Pulmonary artery endothelial cell (primary cell): ENCODE results near the gene SPEM3. TPM values are rescaled to one million over a fixed set of nuclear protein-coding genes. Genes with fewer than 3 reads are reported as not detected.

Source experiments
- DNase-seq: peaks from one replicate; pipeline ENCODE4 v3.0.0-alpha.2; 2011; ENCODE audit warnings: low read depth, low spot score
- total RNA-seq: library from RNA; depleted of rRNA; stranded (reverse); fragments of >200 nt; gene quantifications from 2 replicates; pipeline ENCODE4 v1.2.3, GENCODE V29; 2014

Gene SPEM3
- total RNA-seq, 1 donor from 2014 or later: not detected

GRCh38 chr17:7421186-7421585 is 7.5 kb upstream of the SPEM3 start:
- no peak for DNase-seq

- DNase-seq: no peak
These were observed 5.0 kb upstream of the SPEM3 start for GRCh38 chr17:7423679-7424078.

GRCh38 chr17:7425316-7425715 is 3.3 kb upstream of the SPEM3 start, which contains the start of gene SPEM2:
Gene SPEM2 (plus strand): TSS chr17:7425616. CDS start chr17:7425689, 73 bp downstream.
- DNase-seq: no peak

GRCh38 chr17:7425756-7426155 is 2.9 kb upstream of the SPEM3 start:
- DNase-seq: no peak

- no peak for DNase-seq
These were observed 2.3 kb upstream of the SPEM3 start for GRCh38 chr17:7426203-7426863.

- no peak for DNase-seq
These were observed 1.7 kb upstream of the SPEM3 start for GRCh38 chr17:7426896-7427489.

GRCh38 chr17:7427549-7427948 is 1.1 kb upstream of the SPEM3 start:
- no peak for DNase-seq

- no peak for DNase-seq
These were observed 1.1 kb downstream of the SPEM3 start for GRCh38 chr17:7429722-7430121.

- DNase-seq: no peak
These were observed 2.6 kb downstream of the SPEM3 start for GRCh38 chr17:7431231-7431630.

- DNase-seq: no peak
These were observed 3.6 kb downstream of the SPEM3 start for GRCh38 chr17:7432296-7432695.

- no peak for DNase-seq
These were observed 7.3 kb downstream of the SPEM3 start for GRCh38 chr17:7435676-7436555.

GRCh38 chr17:7436556-7437368 is 8.1 kb downstream of the SPEM3 start:
- DNase-seq: peak; percentile 37

GRCh38 chr17:7437369-7437863 is 8.8 kb downstream of the SPEM3 start:
- no peak for DNase-seq

GRCh38 chr17:7437950-7438614 is 9.4 kb downstream of the SPEM3 start:
- no peak for DNase-seq

- DNase-seq: no peak
These were observed 10.2 kb downstream of the SPEM3 start for GRCh38 chr17:7438656-7439460.

- DNase-seq: no peak
These were observed 10.9 kb downstream of the SPEM3 start, which contains the start of gene FGF11 for GRCh38 chr17:7439462-7440112. Gene FGF11 (plus strand): TSS chr17:7439512. CDS start chr17:7439621, 109 bp downstream.

GRCh38 chr17:7440113-7440833 is 11.6 kb downstream of the SPEM3 start:
- DNase-seq: no peak

- DNase-seq: no peak
These were observed 12.2 kb downstream of the SPEM3 start for GRCh38 chr17:7440834-7441195.

- no peak for DNase-seq
These were observed 12.6 kb downstream of the SPEM3 start for GRCh38 chr17:7441266-7441665.
